Left lung (tissue), 10 donors: Measurements from ENCODE around the gene NIPA2. TPM values are rescaled to one million over a fixed set of nuclear protein-coding genes. Genes with fewer than 3 reads are reported as not detected.

ENCODE experiments used
- ATAC-seq: fragments of 200-7000 bp; cut with Tn5 transposase; one replicate; pipeline ENCODE4 v1.9.1; 2020; ENCODE audit warnings: moderate library complexity
- DNase-seq, 4 donors: peaks; one replicate each; pipeline ENCODE4 v3.0.0-alpha.2; 2013 to 2020
- H3K27ac ChIP-seq, 2 donors: fragments of 200-600 bp; sonication (generic) in 1 of 2; one replicate each; pipeline versions ENCODE4 v1.5.0 to v1.8.0; 2020 to 2021
- H3K27me3 ChIP-seq, 2 donors: fragments of 200-600 bp; sonication (generic) in 1 of 2; one replicate each; pipeline versions ENCODE4 v1.5.0 to v1.8.0; 2020 to 2021
- H3K36me3 ChIP-seq, 2 donors: fragments of 200-600 bp; sonication (generic) in 1 of 2; one replicate each; pipeline versions ENCODE4 v1.5.0 to v1.8.0; 2020 to 2021
- H3K4me1 ChIP-seq, 2 donors: fragments of 200-600 bp; one replicate each; pipeline ENCODE4 v1.8.0; 2021
- H3K4me3 ChIP-seq, 2 donors: fragments of 200-600 bp; sonication (generic) in 1 of 2; one replicate each; pipeline versions ENCODE4 v1.5.0 to v1.8.0; 2020 to 2021; ENCODE audit warnings: mild to moderate bottlenecking in 1 of 2
- H3K9me3 ChIP-seq, 2 donors: fragments of 200-600 bp; sonication (generic) in 1 of 2; one replicate each; pipeline versions ENCODE4 v1.5.0 to v1.8.0; 2020 to 2021
- intact Hi-C, 2 donors: fragments of 100-400 bp; cut with DNase I; formaldehyde crosslinking; loops; one replicate each; pipeline versions ENCODE4 v1.11.2 to v1.14.2; 2022
- polyA plus RNA-seq, 6 donors: library from polyadenylated mRNA; unstranded; fragments of 120-200 nt; gene quantifications; one replicate each; pipeline ENCODE4 v1.2.1, GENCODE V29; 2013; ENCODE audit not compliant: insufficient read length in 6 of 6
- total RNA-seq, 2 donors: library from RNA; stranded (reverse); fragmentation: NEBNext Ultra II Directional; extraction: Animal tissue kit (Norgen Biotek cat#: 25700); gene quantifications; one replicate each; pipeline ENCODE4 v1.2.1, GENCODE V29; 2021
- TF ChIP-seq, protein P1 (sequence below), 2 donors: fragments of 200-600 bp; sonication (generic) in 1 of 2; IDR thresholded peaks; one replicate each; pipeline versions ENCODE4 v1.5.0 to v1.8.0; 2021; ENCODE audit warnings: antibody characterized with exemption in 2 of 2
- donor health status: DM: no; HTN: yes; CAD: no.
- donor health status: DM: no; HTN: no; CAD: no.

Gene NIPA2
- total and polyA plus RNA-seq, 8 donors: 38.3 to 69.0 (median 43.9) TPM

DNA sequence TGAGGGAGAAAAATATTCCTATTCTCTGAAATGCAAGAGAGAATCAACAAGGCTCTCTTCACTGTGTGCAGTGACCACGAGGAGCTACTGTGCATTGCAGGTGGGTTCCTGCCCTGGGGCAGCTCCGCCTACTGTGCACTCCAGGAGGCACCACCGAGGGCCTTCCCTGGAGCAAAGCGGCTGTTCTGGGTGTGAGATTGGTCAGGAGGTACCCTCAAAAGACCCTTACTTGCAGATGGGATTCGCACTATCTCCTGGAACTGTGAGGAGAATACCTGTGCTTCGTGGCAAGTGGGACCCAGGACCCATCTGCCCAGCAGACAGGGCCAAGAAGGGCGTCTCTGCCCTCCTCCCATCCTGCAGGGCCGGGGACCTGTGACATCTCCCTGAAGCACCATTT is 72.8 kb downstream of the NIPA2 start:
- TF ChIP-seq, protein P1, sequence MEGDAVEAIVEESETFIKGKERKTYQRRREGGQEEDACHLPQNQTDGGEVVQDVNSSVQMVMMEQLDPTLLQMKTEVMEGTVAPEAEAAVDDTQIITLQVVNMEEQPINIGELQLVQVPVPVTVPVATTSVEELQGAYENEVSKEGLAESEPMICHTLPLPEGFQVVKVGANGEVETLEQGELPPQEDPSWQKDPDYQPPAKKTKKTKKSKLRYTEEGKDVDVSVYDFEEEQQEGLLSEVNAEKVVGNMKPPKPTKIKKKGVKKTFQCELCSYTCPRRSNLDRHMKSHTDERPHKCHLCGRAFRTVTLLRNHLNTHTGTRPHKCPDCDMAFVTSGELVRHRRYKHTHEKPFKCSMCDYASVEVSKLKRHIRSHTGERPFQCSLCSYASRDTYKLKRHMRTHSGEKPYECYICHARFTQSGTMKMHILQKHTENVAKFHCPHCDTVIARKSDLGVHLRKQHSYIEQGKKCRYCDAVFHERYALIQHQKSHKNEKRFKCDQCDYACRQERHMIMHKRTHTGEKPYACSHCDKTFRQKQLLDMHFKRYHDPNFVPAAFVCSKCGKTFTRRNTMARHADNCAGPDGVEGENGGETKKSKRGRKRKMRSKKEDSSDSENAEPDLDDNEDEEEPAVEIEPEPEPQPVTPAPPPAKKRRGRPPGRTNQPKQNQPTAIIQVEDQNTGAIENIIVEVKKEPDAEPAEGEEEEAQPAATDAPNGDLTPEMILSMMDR (IDR thresholded peaks at IDR 0.05): no peak
- H3K27me3 ChIP-seq: no peaks in the 10 kb centered on the region
- peaks cover 0 to 98% of the 10 kb centered on the region in 2 donors for H3K36me3 ChIP-seq
- intact Hi-C loops: no loop called here
- no peak for DNase-seq
- ATAC-seq: no peak
- no peaks in the 10 kb centered on the region for H3K9me3 ChIP-seq
- no peak overlapping the region for H3K27ac ChIP-seq
- H3K4me3 ChIP-seq: no peak overlapping the region
- no peaks in the 10 kb centered on the region for H3K4me1 ChIP-seq

DNA sequence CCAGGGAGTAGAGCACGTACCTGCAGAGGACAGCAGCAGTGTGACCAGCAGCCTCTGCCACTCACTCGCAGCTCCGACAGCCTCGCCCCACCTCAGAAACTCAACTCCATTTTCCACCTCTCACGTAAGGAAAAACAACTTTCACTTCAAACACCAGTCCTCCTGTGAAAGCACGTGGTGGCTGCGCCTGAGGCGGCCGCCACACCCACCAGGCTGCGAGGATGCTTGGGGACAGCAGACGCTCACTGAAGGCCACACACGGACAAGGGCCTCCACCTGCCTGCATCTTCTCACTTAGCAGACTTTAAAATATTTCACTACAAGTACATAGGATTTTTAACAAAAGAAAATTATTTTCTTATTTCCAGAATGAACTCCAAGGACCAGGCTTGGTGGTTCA is 73.8 kb downstream of the NIPA2 start:
- TF ChIP-seq, protein P1 (IDR thresholded peaks at IDR 0.05): no peak
- H3K27me3 ChIP-seq: no peaks in the 10 kb centered on the region
- intact Hi-C loops: no loop called here
- no peak for DNase-seq
- no peak overlapping the region for H3K27ac ChIP-seq
- H3K36me3 ChIP-seq: peaks cover 0 to 100% of the 10 kb centered on the region in 2 donors
- no peaks in the 10 kb centered on the region for H3K4me1 ChIP-seq
- H3K9me3 ChIP-seq: no peaks in the 10 kb centered on the region
- no peak overlapping the region for H3K4me3 ChIP-seq
- no peak for ATAC-seq

DNA sequence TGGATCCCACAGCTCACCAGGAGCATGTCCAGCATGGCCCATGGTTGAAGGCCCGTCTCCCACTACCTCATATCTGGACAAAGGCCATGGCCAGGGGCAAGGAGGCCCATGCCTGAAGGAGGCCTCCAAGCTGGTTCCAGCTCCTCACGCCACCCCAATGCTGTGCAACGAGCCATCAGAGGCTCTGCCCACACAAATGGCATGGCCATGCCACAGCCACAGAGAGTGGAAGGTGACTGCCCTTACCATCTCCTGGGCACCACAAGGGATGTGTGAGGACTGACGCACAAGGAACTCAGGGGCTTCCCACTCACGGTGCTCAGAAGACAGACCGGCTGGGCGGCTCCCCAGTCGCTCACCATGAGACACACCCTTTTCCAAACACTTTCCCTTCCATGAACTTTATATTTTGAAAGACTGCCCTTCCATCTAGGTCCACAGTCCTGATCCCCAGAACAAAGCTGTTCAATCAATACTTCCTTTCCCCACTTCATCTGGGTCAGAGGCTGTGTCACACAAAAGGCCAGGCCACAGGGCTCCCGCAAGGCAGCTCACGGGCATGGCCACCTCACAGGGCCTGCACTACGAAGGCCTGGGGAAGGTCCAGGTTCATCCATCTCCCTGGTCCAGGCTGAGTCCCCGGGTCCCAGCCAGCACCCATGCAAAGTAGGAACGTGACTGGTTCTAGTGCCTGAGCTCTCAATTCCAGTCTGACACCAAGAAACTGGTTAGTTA is 75.3 kb downstream of the NIPA2 start:
- ATAC-seq (no peak), DNase-seq (no peak)
- intact Hi-C loops: no loop called here
- peaks cover 0 to 100% of the 10 kb centered on the region in 2 donors for H3K36me3 ChIP-seq
- H3K4me1 ChIP-seq: no peaks in the 10 kb centered on the region
- TF ChIP-seq, protein P1 (IDR thresholded peaks at IDR 0.05): no peak
- H3K27me3 ChIP-seq: no peaks in the 10 kb centered on the region
- H3K27ac ChIP-seq: no peak overlapping the region
- H3K4me3 ChIP-seq: no peak overlapping the region
- H3K9me3 ChIP-seq: no peaks in the 10 kb centered on the region

DNA sequence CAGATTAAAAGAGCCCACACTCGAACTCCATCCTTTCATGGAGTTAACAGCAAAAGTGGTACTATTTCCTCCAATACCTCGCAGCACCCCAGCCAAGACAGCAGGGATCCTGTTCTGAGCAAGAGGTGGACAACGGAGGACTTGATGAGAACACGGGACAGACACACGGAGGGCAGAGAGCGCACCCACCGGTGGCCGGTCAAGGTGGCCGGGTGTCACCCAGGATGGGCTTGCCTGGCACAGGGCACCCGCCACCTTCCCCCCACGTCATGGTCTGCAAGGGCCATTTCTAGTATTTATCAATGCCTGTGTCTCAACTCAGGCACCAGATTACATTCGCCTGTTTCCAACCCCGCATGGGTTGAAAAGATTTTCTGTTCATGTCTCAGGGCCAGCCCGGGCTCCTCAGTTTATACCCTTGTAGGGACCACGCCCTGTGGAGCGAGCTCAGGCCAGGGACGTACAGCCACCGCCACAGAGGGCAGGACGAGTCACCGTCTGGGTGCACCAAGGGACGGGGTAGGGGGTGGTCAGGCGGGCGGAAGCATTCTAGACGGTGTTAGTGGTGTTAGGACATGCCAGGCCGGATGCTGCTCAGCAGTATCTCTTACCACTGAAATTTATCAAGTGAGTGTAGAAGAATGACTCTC is 77.5 kb downstream of the NIPA2 start:
- ATAC-seq (no peak), DNase-seq (no peak)
- Histone ChIP-seq H3K36me3 (peaks cover 0 to 92% of the 10 kb centered on the region in 2 donors), H3K27ac (no peak overlapping the region), H3K9me3 (no peaks in the 10 kb centered on the region), H3K4me1 (no peaks in the 10 kb centered on the region), H3K4me3 (no peak overlapping the region), H3K27me3 (no peaks in the 10 kb centered on the region)
- intact Hi-C loops: no loop called here
- TF ChIP-seq, protein P1 (IDR thresholded peaks at IDR 0.05): no peak

DNA sequence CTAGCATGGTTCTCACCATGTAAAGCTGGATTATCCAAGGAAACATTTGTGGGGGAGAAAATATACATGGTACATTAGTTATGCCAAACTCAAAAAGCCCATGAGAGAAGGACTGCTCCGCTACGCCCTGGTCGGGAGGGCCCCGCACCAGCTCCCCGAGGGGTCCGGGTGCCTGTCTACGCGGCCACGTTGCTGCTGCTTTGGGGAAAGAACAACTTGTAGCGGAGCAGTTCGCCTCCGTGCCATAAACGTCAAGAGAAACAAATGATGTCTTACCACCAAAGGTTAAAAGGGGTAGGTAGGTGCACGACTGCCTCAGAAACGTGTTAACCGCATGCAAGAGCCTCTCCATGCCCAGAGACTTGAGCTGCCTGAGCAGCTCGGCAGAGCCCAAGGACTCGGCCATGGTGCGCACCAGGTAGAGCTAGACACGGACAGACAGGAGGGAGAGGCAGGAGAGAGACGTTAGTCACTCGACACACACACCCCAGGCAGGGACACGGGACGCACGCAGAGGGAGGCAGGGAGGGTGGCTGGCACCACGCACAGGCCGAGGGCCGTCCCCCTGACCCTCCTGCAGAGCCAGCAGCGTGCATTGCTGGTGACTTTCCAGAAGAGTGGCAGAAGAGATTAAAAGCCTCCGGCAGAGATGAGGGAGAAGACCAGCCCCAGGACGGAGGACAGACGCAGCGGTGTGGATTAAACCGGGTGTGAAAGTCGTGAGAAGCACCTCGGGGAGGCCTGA is 78.3 kb downstream of the NIPA2 start:
- Histone ChIP-seq H3K4me1 (no peaks in the 10 kb centered on the region), H3K27ac (no peak overlapping the region), H3K27me3 (no peaks in the 10 kb centered on the region), H3K4me3 (no peak overlapping the region), H3K36me3 (peaks cover 0 to 89% of the 10 kb centered on the region in 2 donors), H3K9me3 (no peaks in the 10 kb centered on the region)
- intact Hi-C loops: no loop called here
- DNase-seq (no peak), ATAC-seq (no peak)
- TF ChIP-seq, protein P1 (IDR thresholded peaks at IDR 0.05): no peak
